CD4-positive, alpha-beta T cell treated with Interleukin-2 at 100 ng/mL for 4 hours (primary cell): ENCODE data around the gene FXN.
"Not testable (repeated sequence)": the region's sequence is repeated elsewhere in the genome, so short reads cannot be mapped to it uniquely, and the experiment has no call there.

ENCODE experiments used
- DNase-seq: peaks from one replicate; pipeline ENCODE4 v3.0.0-alpha.2; 2020; ENCODE audit warnings: low spot score

The FXN gene

DNA sequence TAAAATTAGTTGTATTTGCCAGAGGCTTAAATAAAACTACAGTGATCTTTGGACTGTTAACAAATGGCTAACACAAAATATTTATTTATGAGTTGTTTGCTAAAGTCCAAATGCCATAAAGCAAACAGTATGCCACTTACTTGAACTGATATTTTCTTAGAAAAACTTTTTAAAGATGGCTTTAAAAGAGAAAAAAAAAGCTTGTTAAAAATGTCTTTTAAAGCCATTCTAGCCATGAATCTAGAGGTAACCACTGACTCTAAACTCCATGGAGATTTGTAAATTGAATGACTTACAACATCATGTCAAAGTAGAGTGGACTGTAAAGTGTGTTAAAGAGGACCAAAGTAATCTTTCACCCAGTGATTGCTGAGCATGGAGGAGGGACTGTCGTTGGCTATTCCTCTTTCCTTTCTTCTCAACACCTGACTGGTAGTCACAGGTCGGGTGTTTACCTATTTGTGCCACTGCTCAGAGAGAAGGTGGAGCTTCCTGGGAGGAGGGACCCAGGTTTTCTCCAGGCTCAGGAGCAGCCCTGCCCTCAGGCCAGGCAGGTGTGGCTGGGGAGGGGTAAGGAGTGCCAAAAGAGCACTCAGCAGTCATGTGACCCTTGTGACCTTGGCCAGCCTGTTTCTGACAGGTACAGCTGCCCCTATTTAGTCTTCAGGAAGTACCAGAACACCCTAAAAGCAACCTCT, 69.4 kb downstream of the FXN start:
- DNase-seq: no peak

DNA sequence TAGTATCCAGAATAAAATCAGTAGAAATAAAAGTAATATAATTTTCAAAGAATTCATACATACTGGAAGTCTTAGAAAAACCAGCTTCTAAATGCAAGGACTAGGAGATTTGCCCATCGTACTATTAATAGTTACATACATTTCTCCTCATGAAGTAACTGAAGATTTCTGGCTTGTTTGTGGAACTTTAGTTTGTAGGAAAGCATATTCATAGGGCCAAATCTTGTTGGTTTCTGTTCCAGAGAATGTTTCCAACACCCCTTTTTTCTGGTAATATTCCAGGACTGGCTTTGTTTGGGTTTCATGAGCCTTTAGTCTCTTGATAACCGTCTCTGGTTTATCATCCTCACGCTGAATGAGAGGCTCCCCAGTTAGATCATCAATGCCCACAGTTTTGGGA, 72.2 kb downstream of the FXN start:
- DNase-seq: no peak

DNA sequence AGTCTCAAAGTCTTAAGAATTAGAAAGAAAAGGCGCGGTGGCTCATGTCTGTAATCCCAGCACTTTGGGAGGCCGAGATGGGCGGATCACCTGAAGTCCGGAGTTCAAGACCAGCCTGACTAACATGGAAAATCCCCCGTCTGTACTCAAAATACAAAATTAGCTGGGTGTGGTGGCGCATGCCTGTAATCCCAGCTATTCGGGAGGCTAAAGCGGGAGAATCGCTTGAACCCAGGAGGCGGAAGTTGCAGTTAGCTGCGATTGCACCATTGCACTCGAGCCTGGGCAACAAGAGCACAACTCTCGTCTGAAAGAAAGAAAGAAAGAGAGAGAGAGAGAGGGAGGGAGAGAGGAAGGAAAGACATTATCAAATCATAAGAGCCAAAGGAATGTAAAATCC, 73.2 kb downstream of the FXN start:
- not testable (repeated sequence) for DNase-seq

DNA sequence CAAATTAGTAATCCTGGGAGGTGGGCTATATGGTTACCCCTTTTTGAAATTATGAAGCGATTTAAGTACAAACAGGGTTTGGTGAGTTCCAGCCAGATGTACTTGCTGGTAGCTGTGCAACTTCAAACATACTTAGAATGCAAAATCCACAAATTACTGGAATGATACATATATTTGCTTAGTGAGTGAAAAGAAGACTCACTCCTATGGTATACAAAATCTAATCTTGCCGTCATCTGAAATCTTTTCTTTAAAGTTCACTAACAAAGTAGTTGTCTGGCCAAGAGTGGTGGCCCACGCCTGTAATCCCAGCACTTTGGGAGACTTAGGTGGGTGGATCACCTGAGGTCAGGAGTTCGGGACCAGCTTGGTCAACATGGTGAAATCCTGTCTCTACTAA, 73.6 kb downstream of the FXN start:
- DNase-seq: no peak

DNA sequence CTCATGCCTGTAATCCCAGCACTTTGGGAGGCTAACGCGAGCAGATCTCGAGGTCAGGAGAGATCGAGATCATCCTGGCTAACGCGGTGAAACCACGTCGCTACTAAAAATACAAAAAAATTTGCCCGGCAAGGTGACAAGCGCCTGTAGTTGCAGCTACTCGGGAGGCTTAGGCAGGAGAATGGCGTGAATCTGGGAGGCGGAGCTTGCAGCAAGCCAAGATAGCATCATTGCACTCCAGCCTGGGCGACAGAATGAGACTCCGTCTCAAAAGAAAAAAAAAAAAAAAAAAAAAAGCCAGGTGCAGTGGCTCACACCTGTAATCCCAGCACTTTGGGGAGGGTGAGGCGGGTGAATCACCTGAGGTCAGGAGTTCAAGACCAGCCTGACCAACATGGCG, 77.1 kb downstream of the FXN start:
- DNase-seq: not testable (repeated sequence)

DNA sequence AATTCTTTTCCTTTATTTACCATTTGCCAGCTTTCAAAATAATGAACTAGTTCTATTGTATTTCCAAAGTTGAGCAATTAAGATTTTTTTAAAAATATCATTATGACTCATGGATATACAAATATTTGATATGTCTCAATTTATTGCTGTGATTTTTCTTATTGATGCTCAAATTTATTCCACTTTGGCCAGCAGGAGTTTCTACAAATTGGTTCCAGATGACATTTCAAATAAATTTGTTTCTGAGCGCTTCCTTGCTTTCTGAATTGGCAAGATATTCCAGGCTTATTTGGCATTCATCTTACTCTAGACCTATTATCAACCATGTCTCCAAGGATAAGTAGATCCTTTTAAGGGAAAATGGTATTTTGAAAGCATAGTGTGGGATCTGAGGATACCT, 80.1 kb downstream of the FXN start:
- DNase-seq: no peak

DNA sequence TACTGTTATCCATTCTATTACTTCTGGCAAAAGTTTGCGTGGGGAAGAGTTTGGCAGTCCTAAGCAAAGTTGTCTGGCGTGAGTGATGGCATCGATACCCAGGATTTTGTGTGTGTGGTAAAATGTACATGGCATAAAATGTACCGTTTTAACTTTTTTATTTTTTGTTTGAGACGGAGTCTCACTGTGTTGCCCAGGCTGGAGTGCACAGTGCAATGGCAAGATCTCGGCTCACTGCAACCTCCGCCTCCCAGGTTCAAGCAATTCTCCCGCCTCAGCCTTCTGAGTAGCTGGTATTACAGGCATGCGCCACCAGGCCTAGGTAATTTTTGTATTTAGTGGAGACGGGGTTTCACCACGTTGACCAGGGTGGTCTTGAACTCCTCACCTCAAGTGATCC, 83.1 kb downstream of the FXN start:
- DNase-seq: no peak

DNA sequence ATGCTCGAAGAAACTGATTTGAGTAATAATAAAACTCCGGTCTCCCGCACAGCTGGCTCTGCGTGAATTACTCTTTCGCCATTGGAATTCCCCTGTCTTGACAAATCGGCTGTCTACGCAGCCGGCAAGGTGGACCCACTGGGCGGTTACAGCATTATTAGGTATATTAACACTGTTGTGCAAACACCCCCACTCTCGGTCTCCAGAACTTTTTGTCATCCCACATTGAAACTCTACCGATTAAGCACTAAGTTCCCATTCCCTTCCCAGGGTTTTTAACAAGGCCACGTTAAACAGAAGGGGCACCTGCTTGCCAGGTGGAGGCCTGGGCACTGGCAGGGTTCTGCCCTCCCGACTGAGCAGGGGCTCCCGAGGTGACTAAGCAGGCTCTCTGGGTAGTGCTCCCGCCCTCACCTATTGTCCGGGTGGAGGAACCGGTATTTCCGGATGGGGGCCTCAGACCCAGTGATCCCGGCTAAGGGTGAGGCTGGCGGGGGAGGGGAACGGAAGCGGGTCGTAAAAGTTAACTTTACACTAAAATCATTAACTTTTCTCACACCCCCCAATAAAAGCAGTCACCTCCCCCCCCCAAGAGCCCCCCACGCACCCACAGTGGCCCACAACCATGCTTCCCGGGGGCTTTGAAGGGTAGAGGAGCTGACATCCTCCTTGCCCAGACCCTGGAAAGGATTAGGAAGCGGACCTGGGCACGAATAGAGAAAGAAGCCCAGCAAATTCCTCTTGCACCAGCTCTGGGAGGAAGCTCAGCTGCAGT, 85.0 kb downstream of the FXN start:
- no peak for DNase-seq

DNA sequence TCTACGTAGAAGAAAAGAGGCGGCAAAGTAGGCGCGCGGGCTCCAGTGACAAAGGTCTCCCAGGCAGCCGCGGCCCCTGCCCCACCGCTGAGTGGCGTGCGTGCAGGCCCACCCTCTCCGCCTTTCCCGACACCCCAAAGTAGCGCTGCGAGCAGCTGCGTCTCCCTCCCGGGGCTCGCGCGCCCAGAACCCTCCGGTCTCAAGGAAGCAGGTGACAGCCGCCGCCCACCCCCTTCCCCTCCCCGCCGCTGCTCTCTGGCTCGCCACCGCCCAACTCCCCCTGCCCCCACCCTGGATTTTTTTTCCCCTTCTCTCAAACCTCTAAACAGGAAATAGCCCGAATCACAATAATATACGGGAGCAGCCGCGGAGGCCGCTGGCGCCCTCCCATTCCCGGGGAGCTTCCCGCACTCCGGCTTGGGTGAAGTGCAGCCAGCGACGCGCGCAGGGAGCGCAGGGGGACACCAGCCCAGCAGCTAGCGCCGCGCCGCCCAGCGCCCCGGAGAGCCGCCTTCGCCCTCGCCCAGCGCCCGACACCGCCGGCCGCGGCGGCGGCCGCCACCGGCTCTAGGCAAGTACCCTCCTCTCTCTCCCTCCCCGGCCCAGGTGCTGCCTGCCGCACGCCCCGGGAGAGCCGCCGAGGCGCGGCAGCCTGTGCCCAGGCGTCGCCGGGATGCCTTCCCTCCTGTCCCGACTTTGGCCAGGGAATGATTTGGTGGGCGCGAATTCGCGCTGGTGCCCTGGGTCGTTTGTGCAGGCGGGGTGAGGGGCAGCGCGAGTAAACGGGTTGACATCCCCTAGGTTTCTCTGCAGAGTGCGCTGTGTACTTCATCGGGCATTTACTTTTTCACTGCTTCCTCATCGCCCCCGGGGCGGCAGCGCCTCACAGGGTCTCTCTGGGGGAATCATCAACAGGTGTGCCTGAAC, 85.9 kb downstream of the FXN start:
- peak; percentile 8 for DNase-seq

DNA sequence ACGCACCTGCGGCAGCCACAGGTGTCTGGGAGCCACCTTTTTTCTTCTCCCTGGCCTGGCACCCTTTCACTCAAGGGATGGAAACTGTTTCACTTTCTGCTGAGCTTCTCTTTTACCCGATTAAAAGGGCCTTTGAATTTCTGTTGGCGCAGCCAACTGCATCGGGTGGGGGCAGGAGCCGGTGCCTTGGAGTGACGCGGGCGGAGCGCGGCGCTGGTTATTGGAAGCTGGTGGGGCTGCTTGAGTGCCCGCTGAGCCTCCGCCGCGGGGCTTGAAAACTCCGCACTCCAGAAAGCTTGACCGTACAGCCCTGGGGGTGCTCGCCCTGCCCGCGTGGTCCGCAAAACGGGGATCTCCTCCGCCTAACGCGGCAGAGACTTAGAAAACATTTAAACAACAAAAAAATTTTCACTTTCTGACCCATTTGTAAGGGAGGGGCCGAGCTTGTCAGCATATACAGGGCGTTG, 86.6 kb downstream of the FXN start:
- DNase-seq: peak; percentile 30

DNA sequence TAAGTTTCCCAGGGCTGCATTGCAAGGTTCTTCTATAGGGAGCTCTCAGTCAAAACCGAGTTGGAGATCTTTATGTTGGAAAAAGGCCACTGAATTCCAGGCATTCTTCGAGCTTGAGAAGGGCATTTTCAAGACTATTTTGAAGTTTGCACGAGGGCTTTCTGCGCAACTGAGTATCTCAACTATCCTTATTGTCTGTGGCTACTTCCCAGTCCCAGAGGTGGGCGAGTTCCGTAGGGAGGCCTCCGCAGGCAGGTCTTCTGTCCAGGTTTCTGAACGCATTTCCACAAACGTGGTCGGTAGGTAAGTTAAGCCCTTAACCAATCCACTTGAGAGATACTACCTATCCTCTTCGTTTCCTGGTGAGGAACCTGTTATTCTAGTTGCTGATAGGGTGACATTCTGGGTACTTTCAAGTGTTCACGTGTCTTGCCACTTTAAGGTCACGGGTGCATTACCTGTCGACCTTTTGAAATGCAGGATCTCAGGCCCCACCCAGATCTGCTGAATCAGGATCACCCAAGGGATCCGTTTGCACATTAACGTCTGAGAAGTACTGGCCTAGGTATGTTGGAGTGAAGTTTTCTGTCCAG, 87.1 kb downstream of the FXN start:
- no peak for DNase-seq

DNA sequence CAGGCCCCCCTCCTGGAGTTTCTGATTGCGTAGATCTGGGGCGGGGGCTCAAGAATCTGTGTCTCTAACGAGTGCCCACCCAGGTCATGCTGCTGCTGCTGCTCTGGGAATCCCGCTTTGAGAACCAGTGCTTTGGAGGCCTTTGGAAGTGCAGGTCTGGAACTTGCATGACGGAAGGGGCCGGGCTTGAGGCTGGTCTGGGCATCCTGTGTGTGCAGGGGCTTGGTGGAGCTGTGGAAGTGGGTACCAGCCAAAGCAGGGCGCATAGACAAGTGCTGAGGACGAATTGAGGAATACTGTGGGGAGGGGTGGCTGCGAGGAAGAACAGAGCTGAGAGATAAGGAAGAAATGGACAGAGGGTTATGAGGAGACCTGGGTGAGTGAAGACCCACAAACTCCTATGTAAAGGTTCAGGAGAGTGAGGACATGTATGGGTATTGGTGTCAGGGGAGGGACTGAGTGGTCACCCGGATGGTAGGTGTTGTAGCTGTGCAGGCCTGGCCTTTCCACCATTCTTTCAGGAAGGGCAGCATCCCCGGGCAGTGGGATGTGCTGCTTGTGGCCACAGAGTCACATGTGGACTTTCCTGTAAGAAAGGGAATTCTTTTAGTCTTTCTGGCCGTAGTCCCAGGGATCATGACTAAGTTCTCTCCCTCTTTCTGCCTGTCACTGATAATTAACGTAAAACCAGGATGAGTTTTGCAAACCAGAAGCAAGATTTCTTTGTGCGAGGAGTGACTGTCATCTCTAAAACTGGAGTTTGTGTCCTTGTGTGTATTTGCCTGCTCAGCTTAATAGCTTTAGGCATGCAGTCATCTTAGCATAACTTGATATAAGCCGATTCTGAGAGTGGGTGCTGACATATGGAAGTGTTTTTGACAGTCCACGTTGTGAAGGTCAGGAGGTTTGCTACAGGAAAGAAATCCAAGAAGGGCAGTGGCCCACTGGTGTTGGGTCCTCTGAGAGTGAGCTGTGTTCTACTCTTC, 95.2 kb downstream of the FXN start:
- DNase-seq: no peak

DNA sequence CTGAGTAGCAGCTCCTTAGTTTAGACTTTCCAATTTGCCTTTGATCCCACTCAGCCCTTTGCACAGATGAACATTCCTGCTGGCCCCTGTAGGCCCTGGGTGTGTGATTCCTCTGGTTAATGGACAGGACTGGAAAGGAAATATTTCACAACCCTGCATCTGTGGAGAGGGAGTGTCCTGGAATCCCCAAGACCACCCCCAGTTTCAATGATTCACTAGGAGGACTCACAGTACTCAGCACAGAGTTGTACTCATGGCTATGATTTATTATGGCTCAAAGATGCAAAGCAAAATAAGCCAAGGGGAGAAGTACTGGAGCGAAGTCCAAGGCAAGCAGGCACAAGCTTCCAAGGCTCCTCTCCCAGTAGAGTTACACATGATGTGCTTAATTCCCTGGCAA, 96.1 kb downstream of the FXN start:
- DNase-seq: no peak

DNA sequence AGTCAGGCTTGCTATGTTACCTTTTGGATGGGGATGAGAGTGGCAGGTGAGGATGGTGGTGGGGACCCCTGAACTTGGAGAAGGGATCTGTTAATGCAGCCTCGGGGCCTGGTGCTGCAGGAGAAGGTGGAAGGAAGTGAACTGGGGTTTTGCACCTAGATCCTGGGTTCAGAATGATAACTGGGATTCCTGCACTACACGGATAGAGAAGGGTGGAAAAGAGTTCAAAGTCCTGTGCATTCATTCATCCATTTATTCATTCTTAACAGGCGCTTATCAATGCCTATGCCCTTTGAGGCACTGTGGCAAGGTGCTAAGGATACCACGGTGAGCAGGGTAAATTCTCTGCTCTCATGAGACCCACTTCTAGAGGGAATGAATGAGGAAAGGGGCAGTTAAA, 96.8 kb downstream of the FXN start:
- DNase-seq: no peak

DNA sequence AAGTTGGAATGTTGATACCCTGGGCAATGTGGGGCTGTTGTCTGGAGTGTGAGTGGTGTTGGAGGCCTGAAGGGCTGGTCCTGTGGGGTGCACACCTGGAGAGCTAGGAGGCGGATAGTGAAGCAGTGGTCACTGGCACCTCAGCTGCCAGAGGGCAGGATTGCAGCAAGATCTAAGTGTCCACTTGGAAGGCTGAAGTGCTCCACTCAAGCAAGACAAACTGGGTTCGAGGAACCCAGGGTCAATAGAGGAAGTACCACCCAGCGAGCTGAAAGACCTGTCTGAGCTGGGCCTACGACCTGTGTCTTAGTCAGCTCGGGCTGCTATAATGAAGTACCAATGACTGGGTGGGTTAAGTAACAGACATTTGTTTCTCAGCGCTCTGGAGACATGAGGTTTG, 98.9 kb downstream of the FXN start:
- no peak for DNase-seq

DNA sequence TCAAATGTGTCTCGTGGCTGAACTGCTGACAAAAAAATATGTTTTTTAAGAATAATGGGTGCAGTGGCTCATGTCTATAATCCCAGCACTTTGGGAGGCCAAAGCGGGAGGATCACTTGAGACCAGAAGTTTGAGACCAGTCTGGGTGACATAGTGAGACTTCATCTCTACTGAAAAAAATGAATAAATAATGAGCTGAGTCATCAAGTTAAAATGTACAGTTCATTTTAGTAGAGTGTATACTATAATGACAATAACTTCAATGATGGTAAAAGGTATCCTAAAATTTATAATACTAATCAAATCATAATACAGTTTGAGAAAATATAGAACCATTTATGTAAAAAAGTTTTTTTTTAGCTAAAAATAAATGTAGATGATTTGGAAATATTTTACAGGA, 100.6 kb downstream of the FXN start:
- no peak for DNase-seq

DNA sequence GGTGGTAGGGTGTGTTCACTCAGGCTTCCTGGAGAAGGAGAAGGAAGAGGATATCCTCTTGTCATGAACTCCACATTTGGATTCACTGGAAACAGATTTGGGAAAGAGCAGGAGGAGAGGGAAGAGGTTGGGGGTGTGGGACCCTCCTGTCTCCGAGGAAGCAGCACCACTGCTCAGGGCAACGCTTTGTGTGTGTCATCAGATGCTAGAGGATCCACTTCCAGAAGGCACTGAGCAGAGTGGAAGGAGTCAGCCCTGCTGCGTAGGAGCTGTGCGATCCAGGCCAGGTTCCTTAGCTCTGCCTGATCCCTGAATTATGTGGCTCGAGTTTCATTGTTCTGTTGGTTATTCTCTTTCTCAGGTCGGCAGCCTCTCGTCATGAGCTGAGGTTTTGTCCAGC, 101.2 kb downstream of the FXN start:
- no peak for DNase-seq

DNA sequence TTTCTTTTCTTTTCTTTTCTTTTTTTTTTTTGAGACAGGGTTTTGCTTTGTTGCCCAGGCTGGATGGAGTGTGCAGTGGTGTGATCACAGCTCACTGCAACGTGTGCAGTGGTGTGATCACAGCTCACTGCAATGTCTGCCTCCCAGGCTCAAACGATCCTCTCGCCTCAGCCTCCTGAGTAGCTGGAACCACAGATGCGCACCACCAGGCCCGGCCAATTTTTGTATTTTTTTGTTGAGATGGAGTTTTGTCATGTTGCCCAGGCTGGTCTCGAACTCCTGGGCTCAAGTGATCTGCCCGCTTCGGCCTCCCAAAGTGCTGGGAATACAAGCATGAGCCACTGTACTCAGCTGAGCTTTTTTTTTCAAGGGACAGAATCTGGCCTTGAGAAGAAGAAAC, 101.8 kb downstream of the FXN start:
- DNase-seq: no peak

DNA sequence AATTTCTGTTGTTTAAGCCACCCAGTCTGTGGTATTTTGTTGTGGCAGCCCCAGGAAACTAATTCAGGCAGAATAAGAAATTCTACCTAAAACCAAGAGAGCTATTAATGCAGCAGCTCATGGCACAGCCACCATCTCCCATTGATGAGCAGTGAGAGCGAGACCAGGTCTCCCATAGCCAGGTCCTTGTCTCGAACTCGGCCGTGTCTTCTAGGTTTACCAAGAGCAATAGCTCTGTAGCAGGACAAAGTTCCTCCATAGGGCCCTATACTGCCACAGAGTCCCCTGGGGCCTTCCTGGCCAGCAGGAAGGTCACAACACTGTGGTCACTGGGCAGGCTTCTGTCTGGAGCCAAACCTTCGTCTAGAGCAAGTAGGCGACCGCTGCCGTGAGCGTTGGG, 104.0 kb downstream of the FXN start:
- no peak for DNase-seq

DNA sequence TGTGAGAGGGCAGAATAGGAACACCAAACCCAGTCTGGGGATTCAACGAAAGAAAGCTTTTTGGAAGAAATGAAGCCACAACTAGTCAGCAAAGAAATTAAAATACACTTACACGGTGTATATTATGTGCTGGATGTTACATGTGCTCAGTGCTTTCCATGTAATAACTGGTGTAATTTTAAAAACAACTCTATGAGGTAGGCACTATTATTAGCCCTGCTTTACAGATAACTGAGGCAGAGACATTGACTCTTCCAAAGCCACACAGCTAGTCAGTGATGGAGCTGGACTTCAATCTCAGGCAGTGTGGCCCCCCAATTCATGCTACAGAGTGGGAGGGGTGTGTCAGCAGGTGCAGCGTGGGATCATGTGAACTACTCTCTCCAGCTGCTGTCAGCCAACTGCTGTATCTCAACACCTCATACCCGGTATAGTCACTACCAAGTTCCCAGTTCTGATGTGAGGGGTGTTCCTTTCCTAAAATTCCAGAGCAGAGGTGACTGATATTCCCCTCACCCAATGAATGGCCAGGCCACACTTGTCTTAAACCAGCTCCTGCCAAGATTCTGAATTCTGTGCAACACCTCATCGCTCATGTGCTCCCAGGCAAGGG, 104.7 kb downstream of the FXN start:
- DNase-seq: no peak

DNA sequence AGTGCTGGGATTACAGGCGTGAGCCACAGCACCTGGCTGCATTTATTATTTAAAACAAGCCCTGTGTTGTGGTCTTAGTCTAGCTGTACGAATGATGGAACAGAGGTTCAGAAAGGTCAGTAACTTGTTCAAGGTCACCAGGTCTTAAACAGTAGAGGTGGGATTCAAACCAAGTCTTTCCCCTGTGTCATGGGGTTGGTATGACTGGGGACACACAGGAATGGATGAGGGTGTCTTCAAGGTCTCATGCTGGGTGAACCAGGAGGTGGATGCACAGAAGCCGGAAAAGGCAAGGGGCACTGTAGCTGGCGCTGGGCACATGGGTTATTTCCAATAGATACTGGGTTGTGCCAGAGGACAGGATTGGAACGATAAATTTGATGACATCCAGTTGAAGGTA, 106.3 kb downstream of the FXN start:
- DNase-seq: no peak
